Left renal cortex interstitium (tissue), 4 donors: ENCODE results near the gene KCNC3. TPM values are rescaled to one million over a fixed set of nuclear protein-coding genes. Genes with fewer than 3 reads are reported as not detected.
A peak's percentile ranks its signal among the peaks of the same experiment; 100 is the strongest.

Experiments used
- DNase-seq, 4 donors: peaks; one replicate each; pipeline ENCODE4 v3.0.0-alpha.2; 2013; ENCODE audit warnings: low read depth in 4 of 4, low spot score in 2 of 4, missing footprints in 1 of 4
- polyA plus RNA-seq, 4 donors: library from polyadenylated mRNA; unstranded; fragments of 120-200 nt; gene quantifications; one replicate each; pipeline ENCODE4 v1.2.1, GENCODE V29; 2013; ENCODE audit not compliant: insufficient read length in 4 of 4

The KCNC3 gene
- polyA plus RNA-seq: 10 to 100 TPM; 25.0 to 82.0 (median 48.5) TPM

DNA sequence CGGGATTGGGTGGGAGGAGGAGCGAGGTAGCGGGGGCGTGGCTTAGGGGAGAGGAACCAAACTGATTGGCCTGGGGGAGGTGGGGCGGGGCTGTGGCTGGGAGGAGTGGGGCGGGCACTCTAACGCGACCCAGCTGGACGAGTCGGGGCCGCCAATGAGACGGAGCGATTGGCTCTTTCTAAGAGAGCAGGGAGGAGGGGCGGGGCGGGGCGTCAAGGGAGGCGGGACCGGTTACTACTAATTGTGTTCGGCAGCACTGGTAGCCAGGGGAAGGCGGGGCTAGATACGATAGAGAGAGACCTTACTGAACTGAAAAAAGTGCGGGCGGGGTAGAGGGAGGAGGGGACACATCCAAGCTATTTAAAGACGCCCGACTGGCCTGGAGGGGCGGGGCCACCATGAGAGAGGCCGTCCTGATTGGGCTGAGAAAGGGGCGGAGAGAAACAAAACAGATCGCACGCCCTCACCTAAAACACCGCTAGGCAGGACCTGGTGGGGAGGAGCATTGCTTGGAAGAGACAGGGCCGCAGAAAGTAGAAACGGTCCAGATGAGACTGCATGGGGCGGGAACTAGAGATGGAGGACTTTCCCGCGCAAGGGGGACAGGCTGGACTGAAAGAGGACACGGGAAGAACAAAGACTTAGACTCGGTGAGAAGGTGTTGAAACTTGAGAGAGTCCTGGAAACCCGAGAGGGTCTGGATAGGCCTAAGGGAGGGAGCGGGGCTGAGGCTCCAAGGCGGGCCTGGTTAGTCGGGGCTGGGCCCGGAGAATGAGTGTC is at the start of gene KCNC3:
Gene KCNC3 (minus strand): TSS at position 232 of the 780 bp plus-strand sequence. CDS start 295 bp downstream, outside the sequence.
- peak; percentile 90 to 99 (median 96) for DNase-seq

DNA sequence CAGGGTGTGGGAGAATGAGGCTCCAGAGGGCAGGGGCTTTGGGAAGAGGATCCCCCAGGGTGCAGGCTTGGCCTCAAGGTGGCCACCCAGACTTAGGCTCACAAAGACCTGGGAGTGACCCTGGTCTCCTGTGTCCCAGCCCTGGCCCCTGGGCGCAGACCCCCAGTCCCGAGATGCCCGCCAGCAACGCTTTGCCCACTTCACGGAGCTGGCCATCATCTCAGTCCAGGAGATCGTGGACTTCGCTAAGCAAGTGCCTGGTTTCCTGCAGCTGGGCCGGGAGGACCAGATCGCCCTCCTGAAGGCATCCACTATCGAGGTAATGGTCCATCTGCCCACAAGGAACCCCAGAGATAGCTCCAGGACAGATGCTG is 49.7 kb upstream of the KCNC3 start:
- DNase-seq: no peak

- DNase-seq: no peak
Measured at GRCh38 chr19:50378169-50378862, 49.1 kb upstream of the KCNC3 start.

GRCh38 chr19:50377517-50377916 is 48.3 kb upstream of the KCNC3 start:
- no peak for DNase-seq

DNA sequence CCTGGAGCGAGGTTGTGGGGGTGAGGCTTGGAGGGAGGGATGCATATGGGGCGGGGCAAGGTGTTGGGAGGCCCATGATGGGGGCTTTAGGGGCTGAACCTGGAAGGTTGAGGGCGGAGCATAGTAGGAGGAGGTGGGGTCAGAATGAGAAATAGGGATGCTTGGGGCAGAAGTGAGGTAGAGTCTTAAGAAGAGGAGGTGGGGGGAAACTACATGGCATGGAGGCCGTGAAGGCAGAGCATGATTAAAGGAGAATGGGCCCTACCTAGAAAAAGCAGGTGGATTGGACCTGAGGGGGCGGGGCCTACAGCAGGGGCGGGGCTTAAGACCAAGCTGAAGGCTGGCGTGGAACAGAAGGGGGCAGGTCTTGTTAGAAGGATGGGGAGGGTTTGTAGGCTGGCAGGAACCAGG is 47.9 kb upstream of the KCNC3 start:
- DNase-seq: no peak

DNA sequence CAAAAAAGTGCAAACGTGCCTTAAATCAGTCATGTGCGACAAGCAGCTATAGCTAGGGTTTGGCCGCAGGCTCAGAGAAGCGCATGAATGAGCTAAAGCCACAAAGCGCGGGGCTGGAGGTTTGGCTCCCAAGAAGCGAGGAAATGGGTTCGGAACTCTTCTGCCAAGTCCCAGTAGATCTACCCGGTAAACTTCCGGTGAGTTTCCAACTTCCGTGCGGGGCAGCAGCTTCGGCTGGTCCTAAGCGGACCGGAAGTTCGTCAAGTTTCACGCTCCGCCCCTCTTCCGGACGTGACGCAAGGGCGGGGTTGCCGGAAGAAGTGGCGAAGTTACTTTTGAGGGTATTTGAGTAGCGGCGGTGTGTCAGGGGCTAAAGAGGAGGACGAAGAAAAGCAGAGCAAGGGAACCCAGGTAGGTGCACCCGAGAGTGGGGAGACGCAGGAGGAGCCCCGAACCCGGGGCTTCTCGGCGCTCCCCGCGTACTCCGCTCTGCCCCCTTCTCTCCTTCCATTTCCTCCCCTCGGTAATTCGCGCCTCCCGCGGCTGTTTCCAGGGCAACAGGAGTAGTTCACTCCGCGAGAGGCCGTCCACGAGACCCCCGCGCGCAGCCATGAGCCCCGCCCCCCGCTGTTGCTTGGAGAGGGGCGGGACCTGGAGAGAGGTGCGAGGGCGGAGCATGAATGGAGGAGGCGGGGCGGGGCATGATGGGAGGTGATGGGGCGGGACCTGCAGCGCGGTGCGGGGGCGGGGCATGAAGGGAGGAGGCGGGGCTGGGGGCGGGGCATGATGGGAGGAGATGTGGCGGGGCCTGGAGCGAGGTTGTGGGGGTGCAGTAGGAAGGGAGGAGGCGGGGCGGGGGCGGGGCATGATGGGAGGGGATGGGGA is 47.2 kb upstream of the KCNC3 start, which contains the start of gene NR1H2:
Gene NR1H2 (plus strand): TSS at position 292 of the 885 bp plus-strand sequence. CDS start 1,149 bp downstream, outside the sequence.
- peak; percentile 84 to 93 (median 88) for DNase-seq

GRCh38 chr19:50371914-50372475 is 42.8 kb upstream of the KCNC3 start:
- DNase-seq: no peak

DNA sequence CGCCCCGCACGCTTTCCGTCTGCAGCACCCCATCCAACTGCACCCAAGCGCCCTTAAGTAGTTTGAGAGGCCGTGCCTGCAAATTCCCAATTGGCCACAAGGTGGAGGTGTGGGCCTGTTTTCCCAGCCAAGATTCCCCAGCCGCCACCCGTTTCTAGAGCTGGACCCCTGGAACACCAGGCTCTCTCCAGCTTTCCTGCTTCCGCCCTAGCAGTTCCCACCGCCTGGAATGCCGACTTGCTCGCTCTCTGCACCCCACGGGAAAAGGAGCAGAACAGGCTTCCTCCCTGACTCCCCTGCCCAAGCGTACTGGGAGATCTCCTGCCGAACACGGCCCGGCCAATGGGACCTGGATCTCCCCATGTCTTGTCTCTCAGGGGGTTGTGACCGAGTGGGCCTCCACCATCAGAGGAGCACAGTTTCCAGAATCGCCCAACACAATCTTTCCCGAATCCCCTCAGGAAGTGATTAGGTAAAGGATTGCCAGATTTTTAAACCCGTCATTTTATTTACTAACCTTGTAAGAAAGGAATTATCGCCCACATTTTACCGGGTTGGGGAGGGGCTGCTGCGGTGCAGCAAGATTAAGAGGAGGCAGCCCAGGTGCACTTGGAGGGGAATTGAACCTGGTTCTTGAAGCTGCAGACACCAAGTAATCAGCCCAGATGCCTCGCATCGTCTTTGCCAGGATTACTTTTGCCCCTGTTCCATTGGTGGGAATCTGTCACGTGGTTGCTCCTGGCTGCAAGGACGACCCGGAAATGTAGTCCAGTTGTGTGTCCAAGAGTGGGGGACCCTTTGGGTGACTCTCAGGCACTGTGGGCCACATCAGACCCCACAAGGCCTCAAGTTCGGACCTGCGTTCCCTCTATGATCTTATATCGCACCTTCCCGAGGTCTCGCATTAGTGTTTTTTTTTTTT is 39.7 kb upstream of the KCNC3 start:
- peak in 3 of 4 donors; percentile 58 to 81 (median 66) for DNase-seq

DNA sequence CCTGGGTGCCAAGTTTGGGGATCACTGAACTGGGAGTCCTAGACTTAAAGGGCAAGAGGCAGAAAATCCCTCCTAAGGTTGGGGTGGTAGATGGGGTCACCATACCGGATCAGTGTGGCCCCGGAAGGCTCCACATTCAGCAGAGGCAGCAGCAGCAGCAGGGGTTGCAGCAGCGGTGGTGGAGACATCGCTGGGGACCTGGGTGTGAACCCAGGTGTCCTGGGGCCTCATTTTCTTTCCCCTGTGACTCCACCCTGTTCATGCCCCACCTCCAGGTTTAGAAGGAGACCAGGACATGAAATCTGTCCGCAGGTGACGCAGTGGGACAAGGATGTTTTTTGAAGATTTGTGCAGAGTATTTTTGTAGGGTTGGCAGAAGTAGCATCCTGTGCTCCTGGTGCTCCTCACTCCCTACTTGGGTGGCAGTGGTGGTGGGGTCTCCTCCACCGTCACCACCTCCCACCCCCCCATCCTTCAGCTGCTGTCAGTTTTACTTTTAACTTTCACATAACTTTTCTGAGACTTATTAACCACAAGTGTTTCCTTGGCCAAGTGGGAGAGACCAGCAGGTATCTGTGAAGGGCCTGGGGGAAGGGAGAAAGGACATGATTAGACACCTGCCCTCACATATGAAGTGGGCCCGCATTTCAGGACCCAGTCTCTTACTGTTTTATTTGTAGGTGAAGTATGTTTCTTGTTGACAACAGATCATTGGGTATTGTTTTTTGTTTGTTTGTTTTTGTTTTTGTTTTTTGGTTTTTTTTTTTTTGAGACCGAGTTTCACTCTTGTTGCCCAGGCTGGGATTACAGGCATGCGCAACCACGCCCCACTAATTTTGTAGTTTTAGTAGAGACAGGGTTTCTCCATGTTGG is 36.5 kb upstream of the KCNC3 start, which contains the start of gene NAPSA:
Gene NAPSA (minus strand): TSS at position 206 of the 873 bp plus-strand sequence. CDS start 18 bp downstream, at position 188.
- DNase-seq: no peak

DNA sequence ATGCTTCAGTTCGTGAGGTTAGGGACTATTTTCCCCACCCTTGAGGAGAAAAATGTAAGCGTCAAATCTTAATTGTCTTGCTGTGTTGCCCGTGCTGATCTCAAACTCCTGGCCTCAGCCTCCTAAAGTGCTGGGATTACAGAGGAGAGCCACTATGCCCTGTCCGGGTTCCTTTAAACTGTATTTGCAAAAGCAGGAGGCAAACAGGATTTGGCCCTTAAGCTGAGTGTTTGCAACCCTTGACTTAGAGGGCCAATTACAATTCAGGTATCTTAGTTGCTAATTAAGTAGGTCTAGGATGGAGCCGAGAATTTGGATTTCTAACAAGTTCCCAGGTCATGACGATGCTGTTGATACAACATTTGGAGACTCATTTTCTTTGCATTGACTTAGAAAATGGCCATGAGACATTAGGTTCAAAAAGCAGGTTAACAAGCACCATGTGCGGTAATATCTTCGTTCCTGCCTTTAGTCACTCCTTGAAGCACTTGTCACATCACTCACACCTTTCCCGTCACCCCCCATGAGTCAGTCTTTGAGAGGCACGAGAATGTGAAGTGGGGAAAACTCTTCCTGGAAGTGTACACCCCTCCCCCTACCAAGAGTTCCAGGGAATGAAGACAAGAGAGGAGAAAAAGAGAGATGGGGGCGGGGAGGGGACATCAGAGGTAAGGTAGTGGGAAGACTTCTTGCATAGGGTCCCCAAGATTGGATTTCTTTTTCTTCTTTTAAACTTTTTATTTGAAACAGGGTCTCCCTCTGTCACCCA is 33.7 kb upstream of the KCNC3 start:
- no peak for DNase-seq

DNA sequence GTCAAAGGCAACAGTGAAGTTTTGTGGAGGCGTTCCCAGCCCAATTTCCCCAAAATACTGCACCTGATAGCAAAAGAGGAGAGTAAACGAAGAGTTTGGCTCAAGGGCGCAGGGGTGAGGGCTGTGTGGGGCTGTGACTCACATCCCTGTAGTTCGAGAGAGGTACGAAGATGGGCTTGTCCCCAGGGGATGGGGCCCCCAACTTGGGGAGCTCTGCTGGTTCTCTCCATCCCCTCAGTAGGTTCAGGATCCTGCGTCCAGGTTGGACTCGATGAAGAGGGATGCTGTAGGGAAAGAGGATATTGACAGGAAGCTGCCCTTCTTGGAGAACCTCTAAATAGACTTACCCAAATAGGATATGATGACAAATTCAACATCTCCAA is 32.8 kb upstream of the KCNC3 start:
- no peak for DNase-seq

GRCh38 chr19:50361290-50362029 is 32.3 kb upstream of the KCNC3 start:
- DNase-seq: no peak

DNA sequence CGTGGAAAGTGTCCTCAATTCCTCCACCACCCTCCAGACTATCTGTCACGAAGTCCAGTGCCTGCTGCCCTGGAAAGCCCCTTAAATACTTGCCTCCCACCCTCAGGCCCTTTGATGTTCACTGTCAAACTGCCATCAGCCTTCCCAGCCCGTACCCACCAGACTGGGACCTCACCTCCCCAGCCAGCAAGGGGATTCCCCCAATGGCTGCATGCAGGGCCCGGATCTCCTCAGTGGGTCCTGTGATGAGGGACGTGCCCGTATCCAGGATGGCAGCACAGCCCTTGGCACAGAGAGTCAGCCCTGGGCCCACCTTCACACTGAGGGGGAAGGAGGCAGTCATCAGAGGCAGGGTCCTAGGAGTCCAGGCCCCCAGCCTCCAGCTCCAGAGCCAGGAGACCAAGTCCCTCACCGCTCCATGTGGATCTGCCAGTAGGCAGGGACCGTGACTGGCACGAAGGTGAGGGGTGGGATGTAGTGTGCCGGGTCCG is 30.2 kb upstream of the KCNC3 start:
- no peak for DNase-seq

DNA sequence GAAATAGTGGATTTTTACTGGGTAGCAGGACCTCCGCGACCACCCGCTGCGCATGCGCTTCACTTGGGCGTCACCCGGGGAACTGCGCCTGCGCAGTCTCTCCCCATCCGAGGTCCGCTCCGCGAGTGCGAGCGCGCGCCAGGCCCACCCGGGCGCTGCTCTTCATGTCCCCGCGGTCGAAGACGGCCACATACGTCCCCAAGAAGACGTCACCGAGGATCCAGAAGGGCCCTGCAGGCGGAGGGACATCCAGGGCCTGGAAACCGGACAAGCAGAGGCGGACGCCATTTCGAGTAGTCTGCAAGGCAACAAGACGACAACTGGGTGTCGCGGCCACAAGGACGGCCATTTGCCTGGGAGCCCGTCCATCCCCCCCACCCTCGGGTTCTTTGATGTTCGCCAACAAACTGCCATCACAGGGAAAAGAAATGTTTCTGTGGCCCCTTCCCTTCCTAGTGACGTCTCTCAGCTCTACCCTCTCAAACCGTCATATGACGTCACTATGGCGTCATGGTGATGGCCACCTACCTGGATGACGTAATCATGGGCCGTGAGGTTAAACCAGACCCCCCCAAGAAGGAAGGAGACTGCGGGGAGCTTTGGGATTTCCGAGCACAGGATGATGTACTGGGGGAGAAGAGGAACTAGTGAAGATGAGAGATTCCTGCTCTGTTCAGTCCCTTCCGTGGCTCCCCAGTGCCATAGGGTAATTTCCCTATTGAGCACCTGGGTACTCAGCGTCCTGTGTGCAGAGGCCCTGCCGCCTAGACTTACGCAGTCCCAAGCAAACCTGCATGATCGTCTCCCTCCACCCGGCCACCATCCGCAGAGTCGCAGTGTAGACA is 29.5 kb upstream of the KCNC3 start:
- peak in 2 of 4 donors; percentile 57 to 61 for DNase-seq

- peak in 2 of 4 donors; percentile 26 to 53 for DNase-seq
Measured at GRCh38 chr19:50357178-50358100, 28.3 kb upstream of the KCNC3 start.
